Stimulated activated CD8-positive, alpha-beta memory T cell treated with anti-CD3 and anti-CD28 coated beads, Interleukin-15, amount 100 ng/mL, for 24 hours (primary cell): Measurements from ENCODE around the gene GBF1.
"Not testable (repeated sequence)": the region's sequence is repeated elsewhere in the genome, so short reads cannot be mapped to it uniquely, and the experiment has no call there.

Experiments
- DNase-seq: peaks from one replicate; pipeline ENCODE4 v3.0.0-alpha.2; 2020; ENCODE audit warnings: low read depth

GBF1 gene

GRCh38 chr10:102245082-102245931 lies at the start of gene GBF1:
GBF1 (plus strand) TSS chr10:102245532; CDS start chr10:102258939, 13,407 bp downstream.
- DNase-seq = peak; percentile 48

DNA sequence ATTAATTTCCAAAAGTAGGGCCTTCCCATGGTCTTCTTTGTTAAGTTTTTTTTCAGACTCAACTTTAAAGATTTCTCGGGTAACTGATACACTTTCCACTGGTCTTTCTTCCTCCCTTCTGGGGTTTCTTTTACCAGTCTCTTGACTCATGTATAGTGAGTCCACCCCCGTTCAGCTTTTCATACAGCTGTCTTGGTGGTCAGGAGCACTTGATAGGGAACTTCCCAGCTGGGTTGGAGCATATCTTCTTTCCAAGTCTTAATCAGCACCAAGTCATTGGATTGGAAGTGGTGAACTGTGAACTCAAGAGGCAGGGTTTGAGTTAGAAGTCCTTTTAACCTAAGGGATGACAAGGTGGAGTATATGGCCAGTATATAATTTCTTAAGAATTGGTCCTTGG lies 48.4 kb upstream of the GBF1 start:
- DNase-seq = no peak

DNA sequence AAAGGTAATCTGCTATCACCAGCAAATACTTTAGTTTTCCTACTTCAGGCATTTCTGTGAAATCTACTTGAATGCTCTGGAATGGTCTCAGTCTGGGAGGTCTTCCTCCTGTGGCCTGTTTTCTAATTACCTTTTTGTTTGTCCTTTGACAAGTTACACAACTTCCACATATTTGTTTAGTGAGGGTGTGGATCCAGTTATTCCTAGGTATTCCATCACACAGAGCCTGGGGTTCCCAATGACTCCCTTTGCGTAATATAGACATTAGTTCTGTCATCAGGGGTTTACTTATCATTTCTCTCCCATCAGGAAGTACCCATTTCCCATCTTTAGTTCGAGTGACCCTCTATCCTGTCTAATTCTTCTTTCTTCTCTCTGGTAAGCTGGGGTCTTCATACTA lies 47.3 kb upstream of the GBF1 start:
- no peak for DNase-seq

- DNase-seq = no peak
Measured at GRCh38 chr10:102200751-102201640, 44.3 kb upstream of the GBF1 start.

DNA sequence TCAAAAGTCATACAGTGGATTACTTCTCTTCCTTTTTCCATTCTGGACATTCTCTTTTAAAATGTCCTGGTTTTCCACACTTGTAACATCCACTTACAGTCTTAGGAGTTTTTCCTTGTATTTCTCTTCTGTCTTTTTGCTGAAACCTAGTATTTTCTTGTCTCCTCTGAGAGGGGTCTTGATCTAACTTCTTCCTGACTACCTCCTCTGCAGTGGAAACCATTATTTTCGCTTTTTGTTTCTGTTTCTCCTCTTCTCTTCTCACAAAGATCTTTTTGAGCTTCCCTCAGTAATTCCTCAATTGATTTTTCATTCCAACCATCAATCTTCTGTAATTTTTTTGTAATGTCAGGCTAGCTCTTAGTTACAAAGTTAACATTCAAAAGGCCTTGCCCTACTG lies 42.9 kb upstream of the GBF1 start:
- DNase-seq = no peak

DNA sequence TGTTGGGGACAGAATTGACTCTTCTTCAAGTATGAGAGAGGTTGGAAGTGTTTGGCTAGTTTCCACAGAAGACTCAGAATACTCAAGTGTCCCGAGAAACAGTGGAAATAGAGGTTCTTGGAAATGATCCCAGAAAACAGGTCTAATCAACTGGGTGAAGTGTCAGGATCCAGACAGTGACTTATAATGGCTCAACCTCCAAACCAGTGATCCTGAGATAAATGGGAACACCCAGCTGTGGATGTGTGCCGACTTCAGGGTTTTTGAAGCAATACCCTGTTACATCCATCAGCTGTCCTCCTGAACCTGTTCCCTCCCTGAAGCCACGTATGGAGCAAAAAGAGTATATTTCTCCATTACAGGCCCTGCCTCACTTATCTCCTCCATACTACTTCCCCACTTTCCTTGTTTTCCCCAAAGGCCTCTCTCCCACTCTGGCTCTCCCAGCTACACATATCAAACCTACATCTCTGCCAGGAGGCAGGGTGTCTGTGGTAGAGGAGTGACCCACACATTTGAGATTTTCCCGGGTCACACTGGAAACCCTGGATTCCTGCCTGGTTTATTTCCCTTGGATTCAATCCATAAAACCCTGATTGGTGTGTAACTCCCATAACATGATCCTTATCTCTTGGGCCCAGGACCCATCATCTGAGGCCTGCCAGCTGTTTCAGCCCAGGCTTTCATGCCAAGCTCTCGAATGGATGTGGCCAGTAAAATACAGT lies 36.9 kb upstream of the GBF1 start:
- no peak for DNase-seq

GRCh38 chr10:102211615-102212299 lies 33.6 kb upstream of the GBF1 start:
- DNase-seq = no peak

DNA sequence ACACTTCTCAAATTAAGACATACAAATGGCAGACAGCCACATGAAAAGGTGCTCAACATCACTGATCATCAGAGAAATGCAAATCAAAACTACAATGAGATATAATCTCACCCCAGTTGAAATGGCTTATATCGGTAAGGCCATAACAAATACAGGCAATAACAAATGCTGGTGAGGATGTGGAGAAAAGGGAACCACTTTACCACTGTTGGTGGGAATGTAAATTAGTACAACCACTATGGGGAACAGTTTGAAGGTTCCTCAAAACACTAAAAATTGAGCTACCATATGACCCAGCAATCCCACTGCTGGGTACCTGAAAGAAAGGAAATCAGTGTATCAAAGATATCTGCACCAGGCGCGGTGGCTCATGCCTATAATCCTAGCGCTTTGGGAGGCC lies 31.7 kb upstream of the GBF1 start:
- not testable (repeated sequence) for DNase-seq

GRCh38 chr10:102219370-102219769 lies 26.0 kb upstream of the GBF1 start:
- no peak for DNase-seq

- DNase-seq = no peak
Measured at GRCh38 chr10:102220612-102221011, 24.7 kb upstream of the GBF1 start.

- DNase-seq = no peak
Measured at GRCh38 chr10:102222797-102223196, 22.5 kb upstream of the GBF1 start.

- peak; percentile 42 for DNase-seq
Measured at GRCh38 chr10:102225646-102226541, 19.4 kb upstream of the GBF1 start, which contains the start of gene ELOVL3. ELOVL3 (plus strand) TSS chr10:102226299; CDS start chr10:102226549, 250 bp downstream.

DNA sequence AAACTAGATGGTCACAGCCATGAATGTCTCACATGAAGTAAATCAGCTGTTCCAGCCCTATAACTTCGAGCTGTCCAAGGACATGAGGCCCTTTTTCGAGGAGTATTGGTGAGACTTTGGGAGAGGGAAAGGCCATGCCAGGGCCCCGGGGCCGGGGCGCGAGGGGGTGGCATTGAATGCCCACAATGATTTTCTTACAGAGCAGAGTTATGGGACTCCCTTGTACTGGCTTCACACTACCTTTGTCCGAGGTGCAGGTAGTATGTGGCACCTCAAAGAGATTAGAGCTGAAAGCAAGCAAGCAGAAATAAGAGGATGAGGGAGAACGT lies 18.8 kb upstream of the GBF1 start:
- no peak for DNase-seq

GRCh38 chr10:102227050-102227449 lies 18.3 kb upstream of the GBF1 start:
- no peak for DNase-seq

DNA sequence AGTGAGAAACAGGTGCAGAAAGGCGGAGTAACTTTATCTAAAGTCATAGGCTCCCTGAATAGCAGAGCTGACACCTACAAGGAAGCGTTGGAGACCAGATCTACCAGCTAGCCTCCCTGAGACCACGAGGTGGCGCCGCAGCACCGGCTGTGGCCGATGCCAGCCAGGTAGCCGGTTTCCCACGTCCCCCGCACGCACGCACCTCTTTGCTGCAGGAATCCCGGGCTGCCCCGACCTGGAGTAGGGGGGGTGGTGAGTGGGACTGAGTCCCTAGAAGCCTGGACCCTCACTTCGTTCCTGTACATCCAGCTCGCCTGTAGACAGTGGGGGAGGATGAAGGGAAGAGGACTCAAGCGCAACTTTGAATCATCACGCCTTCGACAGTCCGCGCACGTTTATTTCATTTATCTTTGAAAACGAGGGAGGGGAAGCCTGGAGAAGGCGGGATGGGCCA lies 15.5 kb upstream of the GBF1 start:
- DNase-seq = peak; percentile 68

- DNase-seq = no peak
Measured at GRCh38 chr10:102230264-102230860, 15.0 kb upstream of the GBF1 start.

DNA sequence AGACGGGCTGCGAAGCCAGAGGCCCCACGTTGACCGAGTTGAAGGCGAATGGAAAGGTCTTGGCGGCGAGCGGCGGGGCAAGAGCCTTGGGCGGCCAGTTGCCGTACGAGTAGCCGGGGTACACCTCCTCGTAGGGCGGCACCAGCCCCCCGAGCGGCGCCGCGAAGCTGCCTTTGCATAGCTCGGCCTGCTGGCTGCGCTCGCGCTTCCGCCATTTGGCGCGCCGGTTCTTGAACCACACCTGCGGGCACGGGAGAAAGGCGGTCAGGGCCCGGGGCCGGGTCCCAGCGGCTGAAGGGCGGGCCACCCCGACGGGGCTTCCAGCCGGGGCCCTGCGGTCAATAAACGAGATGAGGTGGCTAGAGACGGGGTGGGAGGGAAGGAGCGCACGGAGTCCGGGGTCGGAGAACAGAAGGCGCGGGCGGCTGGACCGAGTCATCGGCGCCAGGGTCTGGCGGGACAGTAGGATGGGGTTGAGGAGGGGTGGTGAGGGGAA lies 14.4 kb upstream of the GBF1 start:
- no peak for DNase-seq

DNA sequence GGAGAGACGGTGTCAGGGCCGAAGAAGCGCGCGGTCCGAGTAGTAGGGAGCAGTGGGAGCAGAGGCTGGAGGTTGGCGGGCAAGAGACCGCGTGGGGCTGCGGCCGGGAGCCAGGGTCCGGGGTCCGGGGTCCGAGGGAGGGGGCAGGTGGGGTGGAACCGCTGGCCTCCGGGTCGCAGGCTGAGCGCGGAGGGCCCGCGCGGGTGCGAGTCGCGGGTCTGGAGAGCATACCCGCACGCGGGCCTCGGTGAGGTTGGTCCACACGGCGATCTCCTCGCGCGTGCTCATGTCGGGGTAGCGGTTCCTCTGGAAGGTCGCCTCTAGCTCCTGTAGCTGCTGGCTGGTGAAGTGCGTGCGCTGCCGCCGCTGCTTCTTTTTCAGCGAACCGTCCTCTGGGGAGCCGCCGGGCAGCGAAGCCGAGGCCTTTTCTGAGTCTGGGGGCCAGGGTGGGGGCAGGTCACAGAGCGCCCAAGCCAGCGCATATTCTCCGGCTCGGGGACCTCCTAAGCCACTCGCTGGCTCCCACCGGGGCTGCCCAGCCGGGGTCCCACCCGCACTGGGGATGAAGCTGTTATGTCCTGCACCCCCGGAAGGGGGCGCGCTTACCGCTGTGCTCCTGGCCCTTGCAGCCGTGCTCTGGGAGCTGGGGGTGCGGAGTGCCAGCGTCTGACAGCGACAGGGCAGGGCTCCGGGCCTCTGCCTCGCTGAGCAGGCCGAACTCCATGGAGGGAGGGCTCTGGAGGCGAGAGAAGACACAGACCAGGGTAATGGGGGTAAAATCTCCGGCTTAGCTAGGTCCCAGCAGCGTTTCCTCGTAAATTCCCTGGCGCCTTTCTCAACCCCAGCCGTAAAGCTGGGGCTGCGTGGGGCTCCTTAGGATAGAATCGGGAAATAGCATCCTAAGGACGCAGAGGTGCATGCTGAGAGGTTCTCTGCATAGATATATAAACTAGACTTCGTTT lies 13.7 kb upstream of the GBF1 start:
- DNase-seq = peak; percentile 58

DNA sequence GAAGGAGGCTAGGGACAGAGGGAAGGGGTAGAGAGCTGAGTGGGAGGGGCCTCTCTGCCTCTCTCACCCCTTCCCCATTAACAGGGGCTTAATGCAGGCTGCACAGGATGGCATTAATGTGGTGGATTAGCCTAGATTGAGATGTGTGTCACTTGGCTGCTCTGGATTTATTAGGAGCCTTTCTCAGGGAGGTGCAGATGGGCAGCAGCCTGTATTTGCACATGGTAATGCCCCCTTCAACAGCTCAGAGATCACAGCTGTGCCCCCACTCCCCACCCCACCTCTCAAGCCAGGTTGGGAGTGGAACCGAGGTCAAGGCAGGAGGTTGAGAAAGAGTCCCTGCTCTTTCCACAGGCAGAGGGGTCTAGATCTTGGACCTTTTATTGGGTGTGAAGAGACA lies 11.3 kb upstream of the GBF1 start:
- DNase-seq = no peak
